HCT116 (cell line): Measurements from ENCODE around the gene NXF1. TPM values are rescaled to one million over a fixed set of nuclear protein-coding genes. Genes with fewer than 3 reads are reported as not detected.

ENCODE experiments used
- ATAC-seq: fragments of 200-7000 bp; cut with Tn5 transposase; 2 replicates; pipeline ENCODE4 v1.9.1; 2020; ENCODE audit warnings: mild to moderate bottlenecking, moderate library complexity
- BruUV-seq: library from RNA; stranded (reverse); fragments of 400-500 nt; replicated peaks from 2 replicates; lab custom pipeline; 2021; lab: Mats Ljungman, UMichigan
- CTCF ChIA-PET: fragments of 300-600 bp; sonication (Branson Sonifier 250); formaldehyde crosslinking; loops from one replicate; lab custom pipeline; 2021; ENCODE audit warnings: antibody characterized with exemption; lab: Charles Lee
- POLR2A ChIA-PET: fragments of 300-600, 350-600 bp; sonication (Branson Sonifier 250); formaldehyde crosslinking; loops from one replicate; lab custom pipeline; 2021; ENCODE audit warnings: antibody characterized with exemption; lab: Charles Lee
- RAD21 ChIA-PET, 2 experiments: fragments of 300-600 bp; sonication (Branson Sonifier 250); formaldehyde crosslinking; loops; one replicate each; lab custom pipeline; 2023; ENCODE audit warnings: low total read pairs in 2 of 2; ENCODE audit not compliant: uncharacterized antibody in 2 of 2, unreplicated experiment in 2 of 2, low non-redundant PET in 1 of 2; lab: Charles Lee
- DNase-seq: peaks from one replicate; pipeline ENCODE4 v3.0.0-alpha.2; 2010; ENCODE audit warnings: low read depth, low spot score
- H2AFZ ChIP-seq: fragments of 200-600 bp; shearing (Covaris generic), sonication (generic); 2 replicates; pipeline ENCODE4 v1.6.1; 2017; ENCODE audit warnings: low read depth, mixed run types, mixed read lengths, antibody characterized with exemption, low read length; ENCODE audit not compliant: poor library complexity, severe bottlenecking
- H3K27ac ChIP-seq: 2 replicates; pipeline ENCODE4 v1.5.1; 2012; ENCODE audit warnings: low read depth, low read length
- H3K27me3 ChIP-seq: fragments of 200-600 bp; sonication (generic); 2 replicates; pipeline ENCODE4 v1.6.1; 2016; ENCODE audit warnings: mixed run types, low read length, mixed read lengths; ENCODE audit not compliant: insufficient read depth
- H3K36me3 ChIP-seq, 2 experiments: fragments of 200-500 bp in 1 of 2; fragments of 200-600 bp in 1 of 2; sonication (Bioruptor generic) in 1 of 2; sonication (generic) in 1 of 2; 2 replicates each; pipeline versions ENCODE4 v1.5.1 to v1.6.1; 2014 to 2016; ENCODE audit warnings: low read length in 2 of 2, inconsistent platforms in 1 of 2, mixed read lengths in 1 of 2, mixed run types in 1 of 2; ENCODE audit not compliant: insufficient read depth in 2 of 2, control insufficient read depth in 1 of 2
- H3K4me1 ChIP-seq, 2 experiments: fragments of 200-600 bp in 1 of 2; sonication (generic) in 1 of 2; 2 replicates each; pipeline versions ENCODE4 v1.5.1 to v1.6.1; 2012 to 2017; ENCODE audit warnings: low read length in 2 of 2, inconsistent platforms in 1 of 2, mild to moderate bottlenecking in 1 of 2, mixed read lengths in 1 of 2, mixed run types in 1 of 2, moderate library complexity in 1 of 2; ENCODE audit not compliant: insufficient read depth in 2 of 2, control insufficient read depth in 1 of 2
- H3K4me2 ChIP-seq: fragments of 200-600 bp; sonication (generic); 2 replicates; pipeline ENCODE4 v1.6.1; 2017; ENCODE audit warnings: mixed run types, low read length, mixed read lengths
- H3K4me3 ChIP-seq, 2 experiments: fragments of 200-600 bp in 1 of 2; sonication (generic) in 1 of 2; replicated peaks in 1 of 2; 2 replicates each; pipeline ENCODE4 v1.5.1; 2011 to 2016; ENCODE audit warnings: low read length in 2 of 2, control low read depth in 1 of 2, low read depth in 1 of 2, mild to moderate bottlenecking in 1 of 2, mixed read lengths in 1 of 2, mixed run types in 1 of 2
- H3K79me2 ChIP-seq: fragments of 200-600 bp; sonication (generic); 2 replicates; pipeline ENCODE4 v1.6.1; 2017; ENCODE audit warnings: mild to moderate bottlenecking, mixed run types, low read length, moderate library complexity, mixed read lengths; ENCODE audit not compliant: insufficient read depth
- H3K9ac ChIP-seq: fragments of 200-600 bp; sonication (generic); 2 replicates; pipeline ENCODE4 v1.6.1; 2016; ENCODE audit warnings: low read length, mixed read lengths
- H3K9me2 ChIP-seq: fragments of 200-600 bp; sonication (generic), shearing (Covaris generic); 2 replicates; pipeline ENCODE4 v1.6.1; 2017; ENCODE audit warnings: mixed run types, mild to moderate bottlenecking, moderate library complexity; ENCODE audit not compliant: insufficient read depth
- H3K9me3 ChIP-seq, 2 experiments: fragments of 200-500 bp in 1 of 2; fragments of 200-600 bp in 1 of 2; sonication (Bioruptor generic) in 1 of 2; sonication (generic) in 1 of 2; 2 replicates each; pipeline ENCODE4 v1.6.1; 2014 to 2017; ENCODE audit warnings: low read length in 2 of 2, mixed read lengths in 2 of 2, inconsistent platforms in 1 of 2, low read depth in 1 of 2, mild to moderate bottlenecking in 1 of 2, mixed run types in 1 of 2, moderate library complexity in 1 of 2; ENCODE audit not compliant: control insufficient read depth in 1 of 2, insufficient read depth in 1 of 2
- H4K20me1 ChIP-seq: fragments of 200-600 bp; sonication (generic), shearing (Covaris generic); 2 replicates; pipeline ENCODE4 v1.6.1; 2017; ENCODE audit warnings: mixed run types, mild to moderate bottlenecking, moderate library complexity; ENCODE audit not compliant: insufficient read depth
- CBX3 ChIP-seq: IDR thresholded peaks from 2 replicates; pipeline ENCODE4 v1.6.1; 2012; ENCODE audit warnings: low read depth
- CTCF ChIP-seq, 3 experiments: fragments of 200-600 bp in 1 of 3; sonication (generic) in 1 of 3; IDR thresholded peaks in 2 of 3; conservative IDR thresholded peaks in 1 of 3; 2 replicates each; pipeline ENCODE4 v1.5.1; 2012 to 2017; ENCODE audit warnings: low read depth in 2 of 3, low read length in 2 of 3, antibody characterized with exemption in 1 of 3, borderline replicate concordance in 1 of 3, control low read depth in 1 of 3, mild to moderate bottlenecking in 1 of 3, mixed read lengths in 1 of 3, mixed run types in 1 of 3, moderate library complexity in 1 of 3; ENCODE audit not compliant: insufficient read depth in 1 of 3
- EGR1 ChIP-seq: IDR thresholded peaks from 2 replicates; pipeline ENCODE4 v1.6.1; 2012; ENCODE audit warnings: low read depth
- ELF1 ChIP-seq: IDR thresholded peaks from 2 replicates; pipeline ENCODE4 v1.6.1; 2012; ENCODE audit warnings: low read depth, borderline replicate concordance
- EZH2 ChIP-seq: fragments of 200-600 bp; sonication (generic); IDR thresholded peaks from 2 replicates; pipeline ENCODE4 v1.6.1; 2017; ENCODE audit warnings: antibody characterized with exemption, mixed run types
- EZH2phosphoT487 ChIP-seq: fragments of 200-600 bp; IDR thresholded peaks from 2 replicates; pipeline ENCODE4 v1.6.1; 2018; ENCODE audit warnings: antibody characterized with exemption, borderline replicate concordance
- FOSL1 ChIP-seq: IDR thresholded peaks from 2 replicates; pipeline ENCODE4 v1.6.1; 2012; ENCODE audit warnings: low read depth
- JUND ChIP-seq: IDR thresholded peaks from 2 replicates; pipeline ENCODE4 v1.6.1; 2012
- POLR2A ChIP-seq: IDR thresholded peaks from 2 replicates; pipeline ENCODE4 v1.7.0; 2011; ENCODE audit warnings: borderline replicate concordance; ENCODE audit not compliant: insufficient read depth, insufficient read length; ENCODE audit errors: extremely low read depth
- POLR2AphosphoS5 ChIP-seq: IDR thresholded peaks from 2 replicates; pipeline ENCODE4 v1.6.1; 2011; ENCODE audit warnings: mild to moderate bottlenecking, low read depth, low read length, moderate library complexity
- REST ChIP-seq: IDR thresholded peaks from 2 replicates; pipeline ENCODE4 v1.6.1; 2012; ENCODE audit warnings: low read depth
- SIN3A ChIP-seq: IDR thresholded peaks from 2 replicates; pipeline ENCODE4 v1.6.1; 2012; ENCODE audit warnings: low read depth
- SRF ChIP-seq: IDR thresholded peaks from 2 replicates; pipeline ENCODE4 v1.6.1; 2012; ENCODE audit warnings: low read depth
- TCF7L2 ChIP-seq: IDR thresholded peaks from 2 replicates; pipeline ENCODE4 v1.7.0; 2011; ENCODE audit warnings: borderline replicate concordance, inconsistent platforms; ENCODE audit not compliant: insufficient read depth, insufficient read length; ENCODE audit errors: extremely low read depth
- ZBTB33 ChIP-seq: IDR thresholded peaks from 2 replicates; pipeline ENCODE4 v1.6.1; 2011; ENCODE audit warnings: mild to moderate bottlenecking, low read length, moderate library complexity; ENCODE audit not compliant: insufficient replicate concordance; ENCODE audit errors: extremely low read depth
- ZFX ChIP-seq: fragments of 450-650 bp; IDR thresholded peaks from 2 replicates; pipeline ENCODE4 v1.6.1; 2017
- ZNF274 ChIP-seq: fragments of 200-500 bp; sonication (Bioruptor generic); IDR thresholded peaks from 2 replicates; pipeline ENCODE4 v1.6.1; 2014; ENCODE audit warnings: mild to moderate bottlenecking, low read depth, low read length, inconsistent platforms
- intact Hi-C: fragments of 100-400 bp; cut with micrococcal nuclease; formaldehyde crosslinking; loops from 2 replicates; pipeline ENCODE4 v1.10.0; 2022
- total RNA-seq: library from RNA; stranded (reverse); gene quantifications from one replicate; pipeline ENCODE4 v1.2.1, GENCODE V29; 2021; ENCODE audit not compliant: unreplicated experiment

NXF1 gene
- total RNA-seq, 1 experiment from 2014 or later, result 55.5 TPM

- CTCF ChIA-PET, result interaction anchor here (0.5 kb wide), 1 partner anchor 161 kb away, joined by 5 read pairs; no protein-coding TSS in a partner anchor
- Histone ChIP-seq H3K4me2 (no peak overlapping the region), H3K27ac (no peak overlapping the region), H3K9me2 (no peaks in the 10 kb centered on the region), H3K4me3 (no peak overlapping the region), H3K27me3 (no peaks in the 10 kb centered on the region), H3K79me2 (peaks cover 63% of the 10 kb centered on the region), H2AFZ (no peak overlapping the region), H4K20me1 (no peaks in the 10 kb centered on the region; the same call in 1 of the 2 replicates), H3K36me3 (peaks cover 15 to 40% of the 10 kb centered on the region in 2 experiments), H3K4me1 (peaks cover 5 to 35% of the 10 kb centered on the region in 2 experiments), H3K9me3 (no peaks in the 10 kb centered on the region), H3K9ac (no peak overlapping the region)
- RAD21 ChIA-PET, result no interaction called here
- ATAC-seq, result no peak
- intact Hi-C loops, result no loop called here
- no TSS peak for BruUV-seq
- TF ChIP-seq POLR2AphosphoS5 (no peak), TCF7L2 (no peak), SRF (no peak), ELF1 (no peak), EZH2 (no peak), SIN3A (no peak), CBX3 (no peak), EZH2phosphoT487 (no peak), JUND (no peak), FOSL1 (no peak), POLR2A (no peak), REST (no peak), EGR1 (no peak), ZBTB33 (no peak), CTCF (IDR thresholded peaks at IDR 0.05 in 2 of 3, conservative IDR thresholded peaks at IDR 0.05 in 1 of 3; ENCODE audit: borderline replicate concordance in 1 of 3, insufficient read depth in 1 of 3, low read depth in 2 of 3, low read length in 2 of 3) (no peak), ZNF274 (no peak), ZFX (no peak)
- POLR2A ChIA-PET, result no interaction called here
- DNase-seq, result no peak
Observed at GRCh38 chr11:62835336-62835735, 30.1 kb upstream of the NXF1 start.
